DOHH2 (cell line): ENCODE measurements around the gene DEUP1.

Source experiments
- H3F3A ChIP-seq: fragments of 200-600 bp; sonication (generic), shearing (Covaris generic); 2 replicates; pipeline ENCODE4 v1.6.0; 2016; ENCODE audit warnings: antibody characterized with exemption, mild to moderate bottlenecking; ENCODE audit not compliant: control insufficient read depth, insufficient read depth
- H3K27ac ChIP-seq: fragments of 200-600 bp; sonication (generic); 2 replicates; pipeline ENCODE4 v1.5.1; 2014; ENCODE audit warnings: low read depth, mild to moderate bottlenecking, low read length, moderate library complexity
- H3K27me3 ChIP-seq: fragments of 200-600 bp; sonication (generic); 2 replicates; pipeline ENCODE4 v1.6.1; 2014; ENCODE audit warnings: mild to moderate bottlenecking, low read length, mixed read lengths; ENCODE audit not compliant: control insufficient read depth
- H3K36me3 ChIP-seq: fragments of 200-600 bp; sonication (generic); 2 replicates; pipeline ENCODE4 v1.6.1; 2014; ENCODE audit warnings: mild to moderate bottlenecking, low read length, moderate library complexity, mixed read lengths; ENCODE audit not compliant: control insufficient read depth
- H3K4me1 ChIP-seq: fragments of 200-600 bp; sonication (generic); 2 replicates; pipeline ENCODE4 v1.6.1; 2014; ENCODE audit warnings: mild to moderate bottlenecking, low read length, mixed read lengths; ENCODE audit not compliant: control insufficient read depth
- H3K4me2 ChIP-seq: fragments of 200-600 bp; sonication (generic); 2 replicates; pipeline ENCODE4 v1.6.0; 2014; ENCODE audit warnings: mild to moderate bottlenecking, low read length, moderate library complexity
- H3K4me3 ChIP-seq: fragments of 200-600 bp; sonication (generic); 2 replicates; pipeline ENCODE4 v1.5.1; 2014; ENCODE audit warnings: mild to moderate bottlenecking, low read length, mixed read lengths
- H3K79me2 ChIP-seq: fragments of 200-600 bp; sonication (generic); 2 replicates; pipeline ENCODE4 v1.6.1; 2014; ENCODE audit warnings: mild to moderate bottlenecking, low read length, mixed read lengths; ENCODE audit not compliant: control insufficient read depth
- H3K9me2 ChIP-seq: fragments of 200-600 bp; sonication (generic); replicated peaks from 2 replicates; pipeline ENCODE4 v1.6.1; 2014; ENCODE audit warnings: mild to moderate bottlenecking, low read length, mixed read lengths; ENCODE audit not compliant: control insufficient read depth
- H3K9me3 ChIP-seq: fragments of 200-600 bp; sonication (generic); 2 replicates; pipeline ENCODE4 v1.6.1; 2014; ENCODE audit warnings: antibody characterized with exemption, low read length, mixed read lengths; ENCODE audit not compliant: control insufficient read depth, insufficient read depth
- H4K20me1 ChIP-seq: fragments of 200-600 bp; sonication (generic); 2 replicates; pipeline ENCODE4 v1.6.0; 2014; ENCODE audit warnings: low read depth, mild to moderate bottlenecking, antibody characterized with exemption, low read length, moderate library complexity; ENCODE audit not compliant: control insufficient read depth, insufficient read depth
- CTCF ChIP-seq: fragments of 200-600 bp; sonication (generic); IDR thresholded peaks from one replicate; pipeline ENCODE4 v1.5.1; 2014; ENCODE audit warnings: antibody characterized with exemption, mild to moderate bottlenecking, low read depth, low read length; ENCODE audit not compliant: poor library complexity, severe bottlenecking
- EZH2phosphoT487 ChIP-seq: fragments of 200-600 bp; sonication (generic); IDR thresholded peaks from 2 replicates; pipeline ENCODE4 v1.6.1; 2017; ENCODE audit warnings: borderline replicate concordance, mild to moderate bottlenecking, antibody characterized with exemption, low read length, moderate library complexity, mixed read lengths

Gene DEUP1

GRCh38 chr11:93288079-93288478, 42.5 kb upstream of the DEUP1 start:
- H3K4me3 ChIP-seq: no peak overlapping the region
- H3F3A ChIP-seq: no peaks in the 10 kb centered on the region
- no peak overlapping the region for H3K27ac ChIP-seq
- H3K9me3 ChIP-seq: no peaks in the 10 kb centered on the region
- H4K20me1 ChIP-seq: no peaks in the 10 kb centered on the region
- H3K79me2 ChIP-seq: no peaks in the 10 kb centered on the region
- H3K27me3 ChIP-seq: no peaks in the 10 kb centered on the region
- H3K36me3 ChIP-seq: no peaks in the 10 kb centered on the region
- H3K4me2 ChIP-seq: no peak overlapping the region
- no peaks in the 10 kb centered on the region for H3K9me2 ChIP-seq
- no peaks in the 10 kb centered on the region for H3K4me1 ChIP-seq
- TF ChIP-seq EZH2phosphoT487 (no peak), CTCF (no peak)

- Histone ChIP-seq H3K4me1 (no peaks in the 10 kb centered on the region), H3K36me3 (no peaks in the 10 kb centered on the region), H3K79me2 (no peaks in the 10 kb centered on the region), H3K4me3 (no peak overlapping the region), H3K9me2 (no peaks in the 10 kb centered on the region), H4K20me1 (no peaks in the 10 kb centered on the region), H3K4me2 (no peak overlapping the region), H3K27ac (no peak overlapping the region), H3F3A (no peaks in the 10 kb centered on the region), H3K9me3 (no peaks in the 10 kb centered on the region), H3K27me3 (no peaks in the 10 kb centered on the region)
- TF ChIP-seq EZH2phosphoT487: no peak
- TF ChIP-seq CTCF: no peak
Measured at GRCh38 chr11:93288767-93289166, 41.8 kb upstream of the DEUP1 start.

- H3K36me3 ChIP-seq: no peaks in the 10 kb centered on the region
- no peaks in the 10 kb centered on the region for H3K9me3 ChIP-seq
- H3K27me3 ChIP-seq: no peaks in the 10 kb centered on the region
- no peak overlapping the region for H3K27ac ChIP-seq
- H3K9me2 ChIP-seq: no peaks in the 10 kb centered on the region
- no peaks in the 10 kb centered on the region for H3K79me2 ChIP-seq
- no peak overlapping the region for H3K4me3 ChIP-seq
- TF ChIP-seq EZH2phosphoT487: no peak
- TF ChIP-seq CTCF: no peak
- H3K4me2 ChIP-seq: no peak overlapping the region
- H3F3A ChIP-seq: no peaks in the 10 kb centered on the region
- no peaks in the 10 kb centered on the region for H3K4me1 ChIP-seq
- no peaks in the 10 kb centered on the region for H4K20me1 ChIP-seq
Measured at GRCh38 chr11:93289782-93290463, 40.6 kb upstream of the DEUP1 start.
